HG03439 (cell line): ENCODE results near the gene KLHL30.
"Not testable (repeated sequence)": the region's sequence is repeated elsewhere in the genome, so short reads cannot be mapped to it uniquely, and the experiment has no call there.

Experiments used
- ATAC-seq: cut with Tn5 transposase; IDR thresholded peaks from one replicate; pipeline ENCODE4 v1.9.1; 2021; ENCODE audit warnings: mild to moderate bottlenecking, moderate library complexity; ENCODE audit not compliant: unreplicated experiment

KLHL30 gene

GRCh38 chr2:238101891-238102841, 36.3 kb upstream of the KLHL30 start:
- no peak for ATAC-seq

GRCh38 chr2:238102865-238103264, 35.6 kb upstream of the KLHL30 start:
- ATAC-seq, result no peak

GRCh38 chr2:238103465-238104225, 34.8 kb upstream of the KLHL30 start:
- no peak for ATAC-seq

GRCh38 chr2:238104226-238104690, 34.2 kb upstream of the KLHL30 start:
- ATAC-seq, result no peak

GRCh38 chr2:238104691-238105371, 33.6 kb upstream of the KLHL30 start:
- ATAC-seq, result no peak

GRCh38 chr2:238105506-238106338, 32.7 kb upstream of the KLHL30 start:
- ATAC-seq, result no peak

GRCh38 chr2:238106339-238106697, 32.1 kb upstream of the KLHL30 start:
- no peak for ATAC-seq

GRCh38 chr2:238106698-238107524, 31.6 kb upstream of the KLHL30 start:
- ATAC-seq, result no peak

GRCh38 chr2:238107525-238108422, 30.7 kb upstream of the KLHL30 start:
- no peak for ATAC-seq

- ATAC-seq, result no peak
Measured at GRCh38 chr2:238108423-238109183, 29.9 kb upstream of the KLHL30 start.

GRCh38 chr2:238113611-238114010, 24.9 kb upstream of the KLHL30 start:
- ATAC-seq, result no peak

GRCh38 chr2:238114331-238114841, 24.1 kb upstream of the KLHL30 start:
- no peak for ATAC-seq

- ATAC-seq, result no peak
Measured at GRCh38 chr2:238114851-238115660, 23.4 kb upstream of the KLHL30 start.

GRCh38 chr2:238115709-238116108, 22.8 kb upstream of the KLHL30 start:
- ATAC-seq, result not testable (repeated sequence)

- no peak for ATAC-seq
Measured at GRCh38 chr2:238116298-238117198, 21.9 kb upstream of the KLHL30 start.
